ENCODE results near the gene DPP6.
"Not testable (repeated sequence)": the region's sequence is repeated elsewhere in the genome, so short reads cannot be mapped to it uniquely, and the experiment has no call there.

- TF ChIP-seq CTCF (conservative IDR thresholded peaks at IDR 0.05; ENCODE audit: low read depth in 2 of 2); EZH2phosphoT487 (IDR thresholded peaks at IDR 0.05; ENCODE audit: unreplicated experiment); CREB1 (CRISPR knock-in tag; IDR thresholded peaks at IDR 0.05; ENCODE audit: low read depth); REST (IDR thresholded peaks at IDR 0.05; ENCODE audit: unreplicated experiment); JUNB (IDR thresholded peaks at IDR 0.05; ENCODE audit: unreplicated experiment); EZH2 (IDR thresholded peaks at IDR 0.05; ENCODE audit: low read depth, unreplicated experiment); POLR2AphosphoS5 (IDR thresholded peaks at IDR 0.05; ENCODE audit: low read depth); NANOG (IDR thresholded peaks at IDR 0.05; ENCODE audit: borderline replicate concordance); ETS1 (IDR thresholded peaks at IDR 0.05); ZNF331 (CRISPR knock-in tag; IDR thresholded peaks at IDR 0.05; ENCODE audit: low read depth): not testable (repeated sequence)
Observed at GRCh38 chr7:154133703-154134277, 81.6 kb downstream of the DPP6 start.
